Smooth muscle cell of the brain vasculature (primary cell): ENCODE measurements around the gene PPP1R9B.

Experiments used
- DNase-seq: peaks from one replicate; pipeline ENCODE4 v3.0.0-alpha.2; 2012; ENCODE audit warnings: low read depth, low spot score

PPP1R9B gene, protein sequence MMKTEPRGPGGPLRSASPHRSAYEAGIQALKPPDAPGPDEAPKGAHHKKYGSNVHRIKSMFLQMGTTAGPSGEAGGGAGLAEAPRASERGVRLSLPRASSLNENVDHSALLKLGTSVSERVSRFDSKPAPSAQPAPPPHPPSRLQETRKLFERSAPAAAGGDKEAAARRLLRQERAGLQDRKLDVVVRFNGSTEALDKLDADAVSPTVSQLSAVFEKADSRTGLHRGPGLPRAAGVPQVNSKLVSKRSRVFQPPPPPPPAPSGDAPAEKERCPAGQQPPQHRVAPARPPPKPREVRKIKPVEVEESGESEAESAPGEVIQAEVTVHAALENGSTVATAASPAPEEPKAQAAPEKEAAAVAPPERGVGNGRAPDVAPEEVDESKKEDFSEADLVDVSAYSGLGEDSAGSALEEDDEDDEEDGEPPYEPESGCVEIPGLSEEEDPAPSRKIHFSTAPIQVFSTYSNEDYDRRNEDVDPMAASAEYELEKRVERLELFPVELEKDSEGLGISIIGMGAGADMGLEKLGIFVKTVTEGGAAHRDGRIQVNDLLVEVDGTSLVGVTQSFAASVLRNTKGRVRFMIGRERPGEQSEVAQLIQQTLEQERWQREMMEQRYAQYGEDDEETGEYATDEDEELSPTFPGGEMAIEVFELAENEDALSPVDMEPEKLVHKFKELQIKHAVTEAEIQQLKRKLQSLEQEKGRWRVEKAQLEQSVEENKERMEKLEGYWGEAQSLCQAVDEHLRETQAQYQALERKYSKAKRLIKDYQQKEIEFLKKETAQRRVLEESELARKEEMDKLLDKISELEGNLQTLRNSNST

DNA sequence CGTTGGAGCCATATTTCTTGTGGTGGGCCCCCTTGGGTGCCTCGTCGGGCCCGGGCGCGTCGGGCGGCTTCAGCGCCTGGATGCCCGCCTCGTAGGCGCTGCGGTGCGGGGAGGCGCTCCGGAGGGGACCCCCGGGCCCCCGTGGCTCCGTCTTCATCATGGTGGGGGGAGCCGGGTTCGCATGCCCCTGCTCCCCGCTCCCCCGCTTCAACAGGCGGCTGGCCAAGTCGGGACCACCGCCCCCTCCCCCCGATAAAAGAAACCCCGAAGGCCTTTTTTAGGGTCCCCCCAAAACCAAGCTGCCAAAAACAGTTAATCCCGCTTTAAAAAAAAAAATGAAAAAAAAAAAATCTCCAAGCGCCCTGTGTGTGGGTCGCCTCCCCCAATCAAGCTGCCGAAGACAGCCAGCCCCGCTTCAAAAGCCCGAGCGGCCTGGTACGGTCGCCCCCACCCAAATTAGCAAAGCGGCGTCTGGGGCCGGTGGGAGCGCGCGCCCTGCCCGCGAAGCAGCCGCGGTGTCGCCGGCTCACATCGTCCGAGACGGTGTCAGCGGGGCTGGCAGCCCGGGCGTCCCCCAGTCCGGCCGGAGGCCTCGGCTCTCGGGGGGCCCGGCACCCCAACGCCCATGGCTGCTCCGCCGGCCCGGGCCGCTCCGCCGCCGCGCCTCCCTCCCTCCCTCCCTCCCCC lies at the start of gene PPP1R9B:
Gene PPP1R9B (minus strand): TSS at position 324 of the 687 bp plus-strand sequence. CDS start 164 bp downstream, at position 160.
- no peak for DNase-seq

DNA sequence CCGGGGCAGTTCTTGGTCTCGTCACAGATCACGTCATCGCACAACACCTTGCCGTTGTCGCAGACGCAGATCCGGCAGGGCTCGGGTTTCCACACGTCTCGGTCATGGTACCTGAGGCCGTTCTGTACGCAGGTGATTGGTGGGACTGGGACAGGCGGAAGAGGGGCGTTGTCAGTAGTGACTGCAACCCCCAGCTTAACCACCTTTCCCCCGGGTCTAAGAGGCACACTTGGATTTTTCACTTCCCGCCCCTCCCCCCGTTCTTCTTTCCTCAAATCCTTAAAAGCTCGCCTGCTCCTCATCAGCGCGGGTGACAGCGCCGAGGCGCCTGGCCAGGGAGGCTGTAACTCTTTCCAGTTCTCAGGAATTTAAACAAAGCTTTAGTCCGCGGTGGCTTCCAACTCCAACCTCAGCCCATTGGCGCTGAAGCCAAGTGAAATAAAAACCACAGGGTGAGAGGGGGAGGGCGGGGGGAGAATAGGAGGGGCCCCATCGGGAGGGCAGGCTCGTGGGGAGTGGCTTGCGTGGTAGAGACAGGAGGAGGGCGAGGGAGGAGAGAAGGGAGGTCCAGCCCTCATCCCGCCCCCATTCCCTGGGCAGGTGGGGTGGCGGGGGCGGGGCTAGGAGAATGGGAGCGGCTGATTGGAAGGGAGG lies 49.5 kb upstream of the PPP1R9B start:
- DNase-seq, result peak; percentile 90

DNA sequence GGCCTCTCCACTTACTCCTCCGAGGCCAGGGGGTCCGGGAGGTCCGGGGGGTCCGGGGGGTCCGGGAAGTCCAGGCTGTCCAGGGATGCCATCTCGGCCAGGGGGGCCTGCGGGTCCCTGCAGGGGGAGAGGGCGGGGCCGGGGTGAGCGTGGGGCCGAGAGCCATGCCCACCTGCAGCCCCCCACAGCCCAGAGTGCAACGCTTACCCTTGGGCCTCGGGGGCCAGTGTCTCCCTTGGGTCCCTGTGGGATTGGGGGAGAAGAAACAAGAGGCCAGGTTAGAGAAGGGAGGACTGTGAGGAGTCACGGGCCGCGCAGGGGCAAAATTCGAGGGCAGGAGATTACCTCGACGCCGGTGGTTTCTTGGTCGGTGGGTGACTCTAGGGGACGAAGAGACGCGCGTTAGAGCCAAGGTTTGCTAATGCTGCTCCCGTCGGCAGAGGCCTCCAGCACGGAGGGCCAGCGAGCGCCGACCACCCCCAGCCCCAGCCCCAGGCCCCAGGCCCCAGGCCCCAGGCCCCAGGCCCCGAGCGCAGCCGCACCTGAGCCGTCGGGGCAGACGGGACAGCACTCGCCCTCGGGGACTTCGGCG lies 48.8 kb upstream of the PPP1R9B start:
- DNase-seq, result no peak

DNA sequence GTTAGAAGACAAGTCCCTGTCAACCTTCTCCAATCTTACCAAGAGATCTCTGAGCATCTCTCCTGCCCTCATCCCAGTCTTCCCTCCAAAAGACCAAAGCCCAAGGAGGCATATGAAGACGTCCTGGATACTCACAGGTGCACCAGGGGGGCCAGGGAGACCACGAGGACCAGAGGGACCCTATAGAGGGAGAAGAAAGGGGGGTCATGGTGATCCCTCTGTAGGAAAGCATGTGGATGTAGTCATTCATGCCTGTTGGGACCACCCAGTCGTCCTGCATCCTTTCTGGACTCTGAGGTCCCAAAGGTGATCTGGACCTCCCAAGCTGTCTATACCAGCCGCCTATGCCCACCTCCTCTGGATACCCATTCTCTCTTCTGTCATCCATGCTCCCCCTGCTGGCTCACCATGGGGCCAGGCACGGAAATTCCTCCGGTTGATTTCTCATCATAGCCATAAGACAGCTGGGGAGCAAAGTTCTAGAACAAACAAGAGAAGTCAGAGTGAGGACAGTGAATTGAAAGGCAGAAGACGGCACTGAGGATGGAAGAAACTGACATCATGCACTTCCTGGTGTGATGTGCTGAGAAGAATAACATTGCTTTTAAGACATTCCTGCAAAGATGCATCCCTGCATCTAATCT lies 47.7 kb upstream of the PPP1R9B start:
- no peak for DNase-seq

GRCh38 chr17:50196826-50197225 lies 46.3 kb upstream of the PPP1R9B start:
- DNase-seq, result no peak

GRCh38 chr17:50196036-50196435 lies 45.6 kb upstream of the PPP1R9B start:
- DNase-seq, result no peak

- DNase-seq, result no peak
Measured at GRCh38 chr17:50194934-50195865, 44.7 kb upstream of the PPP1R9B start.

DNA sequence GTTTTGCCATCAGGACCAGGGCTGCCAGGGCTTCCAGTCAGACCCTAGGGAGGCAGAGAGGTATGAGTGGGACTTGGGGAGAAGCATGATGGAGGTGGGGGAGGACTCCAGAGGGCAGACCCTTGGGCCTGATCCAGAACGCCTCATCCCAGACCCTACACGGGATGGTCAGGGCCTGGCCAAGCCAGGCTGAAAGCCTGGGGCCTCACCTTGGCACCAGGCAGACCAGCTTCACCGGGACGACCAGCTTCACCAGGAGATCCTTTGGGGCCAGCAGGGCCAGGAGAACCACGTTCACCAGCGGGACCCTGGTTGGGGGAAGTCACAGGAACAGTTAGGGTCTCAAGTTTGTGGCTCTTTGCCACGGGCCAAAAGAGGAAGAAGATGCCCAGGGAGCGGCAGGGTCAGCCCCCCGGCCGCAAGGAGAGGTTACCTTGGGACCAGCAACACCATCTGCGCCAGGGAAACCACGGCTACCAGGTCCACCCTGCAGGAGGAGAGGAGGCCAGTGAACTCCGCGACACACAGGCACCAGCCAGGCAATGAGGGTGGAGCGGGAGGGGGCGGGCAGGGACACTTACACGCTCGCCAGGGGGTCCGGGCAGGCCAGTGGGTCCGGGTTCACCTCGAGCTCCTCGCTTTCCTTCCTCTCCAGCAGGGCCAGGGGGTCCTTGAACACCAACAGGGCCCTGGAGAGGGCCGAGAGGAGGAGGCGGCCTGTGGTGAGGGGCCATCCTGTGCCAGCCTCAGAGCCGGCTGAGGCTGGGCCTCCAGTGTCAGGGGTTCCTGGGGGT lies 43.9 kb upstream of the PPP1R9B start:
- DNase-seq, result no peak

- DNase-seq, result no peak
Measured at GRCh38 chr17:50192618-50193291, 42.3 kb upstream of the PPP1R9B start.

DNA sequence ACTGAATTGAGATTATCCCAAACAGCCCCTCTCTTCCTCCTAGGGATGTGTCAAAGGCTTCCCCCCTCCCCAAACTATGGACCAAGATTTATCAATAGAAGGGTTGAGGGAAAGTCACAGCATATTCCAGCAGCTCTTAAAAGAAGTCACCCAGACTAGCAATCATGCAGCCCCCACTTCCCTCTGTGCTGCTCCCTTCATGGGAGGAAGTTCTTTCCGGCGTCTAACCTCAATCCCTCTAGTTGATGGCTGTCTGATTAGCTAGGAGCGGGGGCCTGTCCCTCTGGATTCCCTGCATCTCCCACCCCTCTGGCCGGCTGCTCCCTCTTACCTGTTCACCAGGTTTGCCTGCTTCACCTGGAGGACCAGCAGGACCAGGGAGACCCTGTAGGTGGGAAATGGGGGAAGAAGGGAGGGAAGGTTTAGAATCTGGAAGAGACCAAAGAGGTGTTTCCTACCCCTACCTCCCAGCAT lies 41.7 kb upstream of the PPP1R9B start:
- DNase-seq, result no peak

- DNase-seq, result no peak
Measured at GRCh38 chr17:50191359-50192143, 41.1 kb upstream of the PPP1R9B start.

- DNase-seq, result no peak
Measured at GRCh38 chr17:50190603-50191358, 40.3 kb upstream of the PPP1R9B start.

- no peak for DNase-seq
Measured at GRCh38 chr17:50190293-50190602, 39.8 kb upstream of the PPP1R9B start.

DNA sequence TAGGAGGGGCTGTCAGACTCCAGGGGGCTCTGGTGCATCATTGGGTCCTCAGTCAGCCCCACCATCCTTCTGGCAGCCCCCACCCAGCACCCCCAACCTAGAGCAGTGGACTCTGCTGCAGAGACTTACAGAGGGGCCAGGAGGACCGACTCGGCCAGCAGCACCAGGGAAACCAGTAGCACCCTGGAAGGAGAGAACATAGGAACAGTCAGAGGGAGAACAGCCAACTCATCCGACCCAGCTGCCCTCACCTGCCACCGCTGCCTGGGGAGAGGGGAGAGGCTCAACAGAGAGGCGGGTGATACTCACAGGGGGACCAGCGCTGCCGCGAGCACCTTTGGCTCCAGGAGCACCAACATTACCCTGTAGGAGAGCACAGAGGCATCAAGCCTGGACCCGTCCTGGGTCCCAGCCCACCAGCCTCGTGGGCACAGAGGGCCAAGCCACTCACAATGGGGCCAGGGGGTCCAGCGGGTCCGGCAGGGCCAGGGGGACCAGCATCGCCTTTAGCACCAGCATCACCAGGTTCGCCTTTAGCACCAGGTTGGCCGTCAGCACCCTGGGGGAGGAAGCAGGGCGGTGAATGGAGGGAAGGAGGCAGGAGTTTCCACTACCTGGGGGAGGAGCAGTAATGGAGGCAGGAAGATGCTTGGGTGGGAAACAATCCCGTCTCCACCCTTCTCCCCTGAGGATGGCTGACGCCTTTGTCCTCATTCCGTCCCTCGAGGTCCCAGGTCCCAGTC lies 39.2 kb upstream of the PPP1R9B start:
- no peak for DNase-seq

DNA sequence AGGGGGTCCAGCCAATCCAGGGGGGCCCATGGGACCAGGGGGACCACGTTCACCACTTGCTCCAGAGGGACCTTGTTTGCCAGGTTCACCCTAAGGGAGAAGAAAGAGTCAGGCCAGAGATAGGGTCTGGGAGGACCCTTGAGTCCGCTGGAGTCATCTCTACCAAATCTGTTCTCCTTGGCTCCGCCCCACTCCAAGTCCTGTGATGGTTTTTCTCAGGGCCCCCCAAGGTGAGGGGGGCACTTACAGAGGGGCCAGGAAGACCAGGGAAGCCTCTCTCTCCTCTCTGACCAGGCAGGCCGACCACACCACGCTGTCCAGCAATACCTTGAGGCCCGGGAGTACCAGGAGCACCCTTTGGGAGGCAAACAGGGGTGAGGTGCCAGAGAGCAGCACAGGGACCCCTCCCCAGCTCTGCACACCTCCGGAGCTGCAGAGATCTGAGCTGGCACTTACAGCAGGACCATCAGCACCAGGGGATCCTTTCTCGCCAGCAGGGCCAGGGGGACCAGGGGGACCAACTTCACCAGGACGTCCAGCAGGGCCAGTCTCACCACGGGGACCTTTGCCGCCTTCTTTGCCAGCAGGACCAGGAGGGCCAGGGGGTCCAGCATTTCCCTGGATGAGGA lies 38.6 kb upstream of the PPP1R9B start:
- DNase-seq, result no peak

GRCh38 chr17:50188531-50188920 lies 38.0 kb upstream of the PPP1R9B start:
- DNase-seq, result no peak
